HT1080 (cell line): ENCODE results near the gene TBKBP1. TPM values are rescaled to one million over a fixed set of nuclear protein-coding genes. Genes with fewer than 3 reads are reported as not detected.

Experiments used
- DNase-seq: peaks from one replicate; pipeline ENCODE4 v3.0.0-alpha.2; 2015; ENCODE audit warnings: low read depth
- small RNA-seq: library from RNA; depleted of rRNA; stranded (forward); fragments of <200 nt; gene quantifications from one replicate; pipeline ENCODE3, GENCODE V24; 2014
- total RNA-seq: library from RNA; depleted of rRNA; stranded (reverse); fragments of >200 nt; shearing (Covaris generic); gene quantifications from 2 replicates; pipeline ENCODE4 v1.2.3, GENCODE V29; 2014; rRNA removed

The TBKBP1 gene
- total RNA-seq, 1 experiment from 2014 or later, result 3.9 TPM

DNA sequence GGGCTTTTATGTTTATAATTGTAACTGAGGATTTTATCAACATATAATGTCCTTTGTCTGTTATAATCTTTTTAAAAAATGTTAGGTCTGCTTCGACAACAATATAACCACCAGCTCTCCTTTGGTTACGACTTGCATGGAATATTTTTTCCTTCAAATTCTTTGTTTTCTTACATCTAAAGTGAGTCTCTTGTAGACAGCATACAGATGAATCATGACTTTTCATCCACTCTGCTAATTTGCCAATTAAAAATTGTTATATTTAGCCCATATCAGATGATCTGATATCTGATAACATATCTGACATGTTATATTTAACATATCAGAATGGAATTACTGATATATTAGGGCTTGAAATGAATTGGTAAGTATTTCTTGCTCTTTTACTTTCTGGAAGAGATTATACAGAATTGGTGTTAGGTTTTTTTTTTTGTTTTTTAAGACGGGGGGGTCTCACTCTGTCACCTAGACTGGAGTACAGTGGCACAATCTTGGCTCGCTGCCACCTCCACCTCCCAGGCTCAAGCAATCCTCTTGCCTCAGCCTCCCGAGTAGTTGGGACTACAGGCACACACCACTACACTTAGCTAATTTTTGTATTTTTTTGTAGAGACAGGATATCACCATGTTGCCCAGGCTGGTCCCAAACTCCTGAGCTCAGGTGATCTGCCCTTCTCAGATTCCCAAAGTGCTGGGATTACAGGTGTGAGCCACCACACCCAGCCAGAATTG is 66.6 kb downstream of the TBKBP1 start:
- no peak for DNase-seq

Small RNA genes lying within 50 kb of the gene (small RNA-seq; reads per million reads assigned to genes)
- gene AC015674.1, result not detected

Other genes starting within 250 kb of the TBKBP1 start
- gene NPEPPS, start 163.1 kb upstream of the TBKBP1 start, total RNA-seq, result 21.0 and 34.9 TPM in 2 replicates
- gene KPNB1, start 44.2 kb upstream of the TBKBP1 start, total RNA-seq, result 470 and 482 TPM in 2 replicates
- gene TBX21, start 39.1 kb downstream of the TBKBP1 start, total RNA-seq, result not detected in 2 replicates
- 9.2 and 15.0 TPM in 2 replicates for gene OSBPL7, start 127.6 kb downstream of the TBKBP1 start, total RNA-seq
- 124 and 154 TPM in 2 replicates for gene MRPL10, start 137.4 kb downstream of the TBKBP1 start, total RNA-seq
- gene LRRC46, start 137.5 kb downstream of the TBKBP1 start, total RNA-seq, result 0.37 and 0.51 TPM in 2 replicates
- 39.6 and 43.0 TPM in 2 replicates for gene SCRN2, start 147.1 kb downstream of the TBKBP1 start, total RNA-seq
- 1.7 and 1.8 TPM in 2 replicates for gene SP6, start 157.0 kb downstream of the TBKBP1 start, total RNA-seq
- gene SP2, start 202.1 kb downstream of the TBKBP1 start, total RNA-seq, result 1.6 and 3.4 TPM in 2 replicates
- gene PNPO, start 247.4 kb downstream of the TBKBP1 start, total RNA-seq, result 42.5 and 55.6 TPM in 2 replicates